Peyer's patch (tissue), 4 donors: ENCODE results near the gene CYP2F1. TPM values are rescaled to one million over a fixed set of nuclear protein-coding genes. Genes with fewer than 3 reads are reported as not detected.
"Not testable (repeated sequence)": the region's sequence is repeated elsewhere in the genome, so short reads cannot be mapped to it uniquely, and the experiment has no call there.

ENCODE experiments used
- DNase-seq, 3 donors: peaks; one replicate each; pipeline ENCODE4 v3.0.0-alpha.2; 2017 to 2019
- H3K27ac ChIP-seq, 4 donors: fragments of 200-600 bp; sonication (generic); one replicate each; pipeline ENCODE4 v1.5.1; 2016 to 2019
- H3K27me3 ChIP-seq, 2 donors: fragments of 200-600 bp; sonication (generic); one replicate each; pipeline ENCODE4 v1.5.1; 2019
- H3K36me3 ChIP-seq, 3 donors: fragments of 200-600 bp; sonication (generic); one replicate each; pipeline ENCODE4 v1.5.1; 2016 to 2019
- H3K4me1 ChIP-seq, 4 donors: fragments of 200-600 bp; sonication (generic); one replicate each; pipeline ENCODE4 v1.5.1; 2016 to 2019
- H3K4me3 ChIP-seq, 4 donors: fragments of 200-600 bp; sonication (generic); 1 replicate in 3 of 4; 2 replicates in 1 of 4; pipeline ENCODE4 v1.5.1; 2016 to 2019; ENCODE audit warnings: mild to moderate bottlenecking in 1 of 4
- H3K9me3 ChIP-seq, 4 donors: fragments of 200-600 bp; sonication (generic); one replicate each; pipeline ENCODE4 v1.5.1; 2016 to 2019; ENCODE audit warnings: mild to moderate bottlenecking in 1 of 4
- POLR2A ChIP-seq, 2 donors: fragments of 450-650 bp; IDR thresholded peaks; one replicate each; pipeline ENCODE4 v1.5.1; 2017; ENCODE audit warnings: antibody characterized with exemption in 2 of 2, mild to moderate bottlenecking in 2 of 2, moderate library complexity in 2 of 2
- total RNA-seq, 4 donors: library from RNA; depleted of rRNA; stranded (reverse); fragments of >200 nt; gene quantifications; one replicate each; pipeline ENCODE4 v1.1.0, GENCODE V29; 2016
- TF ChIP-seq, protein P1 (sequence below), 6 experiments: fragments of 450-650 bp in 4 of 6; fragments of 200-600 bp in 2 of 6; sonication (generic) in 1 of 6; IDR thresholded peaks; one replicate each; pipeline ENCODE4 v1.5.1; 2017 to 2019; ENCODE audit warnings: antibody characterized with exemption in 6 of 6, mild to moderate bottlenecking in 3 of 6, moderate library complexity in 1 of 6

Gene CYP2F1
- total RNA-seq, 4 donors from 2014 or later: not detected

- Histone ChIP-seq H3K4me3 (no peak overlapping the region), H3K27me3 (no peaks in the 10 kb centered on the region), H3K36me3 (no peaks in the 10 kb centered on the region), H3K27ac (no peak overlapping the region), H3K9me3 (no peaks in the 10 kb centered on the region), H3K4me1 (peaks cover 0 to 14% (median 0%) of the 10 kb centered on the region in 4 donors)
- DNase-seq: no peak
- TF ChIP-seq, protein P1, sequence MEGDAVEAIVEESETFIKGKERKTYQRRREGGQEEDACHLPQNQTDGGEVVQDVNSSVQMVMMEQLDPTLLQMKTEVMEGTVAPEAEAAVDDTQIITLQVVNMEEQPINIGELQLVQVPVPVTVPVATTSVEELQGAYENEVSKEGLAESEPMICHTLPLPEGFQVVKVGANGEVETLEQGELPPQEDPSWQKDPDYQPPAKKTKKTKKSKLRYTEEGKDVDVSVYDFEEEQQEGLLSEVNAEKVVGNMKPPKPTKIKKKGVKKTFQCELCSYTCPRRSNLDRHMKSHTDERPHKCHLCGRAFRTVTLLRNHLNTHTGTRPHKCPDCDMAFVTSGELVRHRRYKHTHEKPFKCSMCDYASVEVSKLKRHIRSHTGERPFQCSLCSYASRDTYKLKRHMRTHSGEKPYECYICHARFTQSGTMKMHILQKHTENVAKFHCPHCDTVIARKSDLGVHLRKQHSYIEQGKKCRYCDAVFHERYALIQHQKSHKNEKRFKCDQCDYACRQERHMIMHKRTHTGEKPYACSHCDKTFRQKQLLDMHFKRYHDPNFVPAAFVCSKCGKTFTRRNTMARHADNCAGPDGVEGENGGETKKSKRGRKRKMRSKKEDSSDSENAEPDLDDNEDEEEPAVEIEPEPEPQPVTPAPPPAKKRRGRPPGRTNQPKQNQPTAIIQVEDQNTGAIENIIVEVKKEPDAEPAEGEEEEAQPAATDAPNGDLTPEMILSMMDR (IDR thresholded peaks at IDR 0.05): no peak
- TF ChIP-seq POLR2A (IDR thresholded peaks at IDR 0.05): no peak
Observed at GRCh38 chr19:41123716-41124294, 9.6 kb downstream of the CYP2F1 start.

DNA sequence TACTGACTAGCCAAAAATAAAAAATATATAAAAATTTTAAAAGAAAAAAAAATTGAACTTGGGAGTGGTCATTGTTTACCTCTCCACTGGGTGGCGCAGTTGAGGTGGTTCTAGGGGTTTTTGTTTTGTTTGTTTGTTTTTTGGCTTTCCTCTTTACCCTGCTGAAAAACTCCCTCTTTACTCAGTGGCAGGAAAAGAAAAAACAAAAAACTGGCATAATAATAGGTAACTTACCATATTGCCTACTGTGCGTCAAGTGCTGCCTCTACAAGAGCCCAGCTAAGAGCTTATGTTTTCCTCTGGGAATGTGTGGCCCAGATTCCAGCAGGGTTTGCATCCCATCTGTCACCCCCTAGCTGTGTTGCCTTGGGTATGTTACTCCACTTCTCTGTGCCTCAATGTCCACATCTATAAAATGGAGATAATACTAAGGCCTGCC lies 12.6 kb downstream of the CYP2F1 start:
- H3K9me3 ChIP-seq, H3K27me3 ChIP-seq, H3K4me3 ChIP-seq, H3K27ac ChIP-seq, H3K36me3 ChIP-seq: not testable (repeated sequence)
- TF ChIP-seq, protein P1 (IDR thresholded peaks at IDR 0.05): peak in 5 of 6 experiments; percentile 50 to 82 (median 58)
- peaks cover 0 to 14% (median 0%) of the 10 kb centered on the region in 4 donors for H3K4me1 ChIP-seq
- DNase-seq: peak in 1 of 3 donors; percentile 23

GRCh38 chr19:41127362-41127761 lies 13.1 kb downstream of the CYP2F1 start:
- not testable (repeated sequence) for H3K4me3 ChIP-seq, H3K27ac ChIP-seq
- H3K4me1 ChIP-seq: peaks cover 0 to 14% (median 0%) of the 10 kb centered on the region in 4 donors

DNA sequence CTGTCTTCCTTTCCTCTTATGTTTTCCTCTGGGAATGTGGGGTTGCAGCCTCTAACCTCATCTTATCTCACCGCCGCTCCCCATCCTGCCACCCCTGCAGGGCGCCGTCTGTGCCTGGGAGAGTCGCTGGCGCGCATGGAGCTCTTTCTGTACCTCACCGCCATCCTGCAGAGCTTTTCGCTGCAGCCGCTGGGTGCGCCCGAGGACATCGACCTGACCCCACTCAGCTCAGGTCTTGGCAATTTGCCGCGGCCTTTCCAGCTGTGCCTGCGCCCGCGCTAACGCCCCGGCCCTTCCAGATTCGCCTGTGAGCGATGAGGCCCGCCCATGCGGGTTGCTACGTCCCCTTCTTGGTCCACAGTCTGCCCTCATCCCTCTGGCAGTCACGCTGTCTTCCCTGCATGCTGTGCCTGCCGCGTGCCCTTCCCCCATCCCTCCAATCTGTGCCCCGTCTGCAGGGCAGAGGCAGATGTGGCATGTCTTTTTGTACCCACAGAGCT lies 13.6 kb downstream of the CYP2F1 start:
- not testable (repeated sequence) for H3K27me3 ChIP-seq, H3K36me3 ChIP-seq, H3K27ac ChIP-seq, H3K9me3 ChIP-seq
- TF ChIP-seq, protein P1 (IDR thresholded peaks at IDR 0.05): peak in 4 of 6 experiments; percentile 31 to 45 (median 43)
- Histone ChIP-seq H3K4me3 (peak overlapping the region in 1 of 4 donors; percentile 30), H3K4me1 (peaks cover 0 to 14% (median 0%) of the 10 kb centered on the region in 4 donors)
- DNase-seq: peak; percentile 43 to 90 (median 89)

More at GRCh38 chr19:41127362-41127761, 13.1 kb downstream of the CYP2F1 start:
- not testable (repeated sequence) for H3K36me3 ChIP-seq, H3K27me3 ChIP-seq, DNase-seq, H3K9me3 ChIP-seq

DNA sequence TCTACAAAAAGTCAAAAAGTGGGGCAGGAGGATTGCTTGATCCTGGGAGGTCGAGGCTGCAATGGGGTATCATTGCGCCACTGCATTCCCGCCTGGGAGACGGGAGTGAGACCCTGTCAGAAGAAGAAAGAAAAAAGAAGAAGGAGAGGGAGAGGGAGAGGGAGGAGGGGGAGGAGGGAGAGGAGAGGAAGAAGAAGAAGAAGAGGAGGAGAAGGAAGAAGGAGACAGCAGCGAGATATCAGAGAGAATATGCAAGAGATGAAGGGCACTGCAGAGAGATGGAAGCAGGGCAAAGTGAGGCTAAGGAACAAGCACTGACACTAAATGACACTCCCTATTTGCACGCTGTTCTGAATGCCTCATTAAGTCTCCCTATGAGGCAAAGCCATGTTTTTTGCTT lies 14.5 kb downstream of the CYP2F1 start:
- H3K27ac ChIP-seq: no peak overlapping the region
- H3K9me3 ChIP-seq: no peaks in the 10 kb centered on the region
- H3K36me3 ChIP-seq: no peaks in the 10 kb centered on the region
- H3K4me3 ChIP-seq: no peak overlapping the region
- no peak for DNase-seq
- TF ChIP-seq POLR2A (IDR thresholded peaks at IDR 0.05): no peak
- TF ChIP-seq, protein P1 (IDR thresholded peaks at IDR 0.05): no peak
- no peaks in the 10 kb centered on the region for H3K27me3 ChIP-seq
- peaks cover 0 to 14% (median 0%) of the 10 kb centered on the region in 4 donors for H3K4me1 ChIP-seq

DNA sequence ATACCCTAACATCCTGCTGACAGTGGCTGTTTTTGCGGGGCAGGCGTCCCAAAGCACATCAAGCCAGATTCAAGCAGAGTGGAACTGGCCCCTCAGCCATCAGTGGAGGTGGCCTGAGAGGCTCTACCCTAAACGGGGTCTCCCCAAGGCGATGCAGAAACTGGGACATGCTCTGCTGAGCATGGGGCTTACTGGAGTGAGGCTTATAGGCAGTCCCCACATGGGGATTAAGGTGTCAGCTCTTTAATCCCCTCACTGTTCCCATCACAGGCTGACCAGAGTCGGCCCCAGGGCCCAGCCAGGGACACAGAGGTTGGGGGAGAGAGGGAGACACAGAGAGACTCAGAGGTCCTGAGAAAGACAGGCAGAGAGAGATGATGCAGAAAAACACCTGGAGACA lies 17.0 kb downstream of the CYP2F1 start:
- DNase-seq: no peak

More for the DNA sequence above, 17.0 kb downstream of the CYP2F1 start:
- H3K27me3 ChIP-seq: no peaks in the 10 kb centered on the region
- H3K9me3 ChIP-seq: no peaks in the 10 kb centered on the region
- no peak overlapping the region for H3K4me3 ChIP-seq
- no peaks in the 10 kb centered on the region for H3K36me3 ChIP-seq
- TF ChIP-seq, protein P1 (IDR thresholded peaks at IDR 0.05): no peak
- peaks cover 0 to 18% (median 0%) of the 10 kb centered on the region in 4 donors for H3K4me1 ChIP-seq
- no peak overlapping the region for H3K27ac ChIP-seq
